ENCODE measurements around the gene DRAXIN.

DNA sequence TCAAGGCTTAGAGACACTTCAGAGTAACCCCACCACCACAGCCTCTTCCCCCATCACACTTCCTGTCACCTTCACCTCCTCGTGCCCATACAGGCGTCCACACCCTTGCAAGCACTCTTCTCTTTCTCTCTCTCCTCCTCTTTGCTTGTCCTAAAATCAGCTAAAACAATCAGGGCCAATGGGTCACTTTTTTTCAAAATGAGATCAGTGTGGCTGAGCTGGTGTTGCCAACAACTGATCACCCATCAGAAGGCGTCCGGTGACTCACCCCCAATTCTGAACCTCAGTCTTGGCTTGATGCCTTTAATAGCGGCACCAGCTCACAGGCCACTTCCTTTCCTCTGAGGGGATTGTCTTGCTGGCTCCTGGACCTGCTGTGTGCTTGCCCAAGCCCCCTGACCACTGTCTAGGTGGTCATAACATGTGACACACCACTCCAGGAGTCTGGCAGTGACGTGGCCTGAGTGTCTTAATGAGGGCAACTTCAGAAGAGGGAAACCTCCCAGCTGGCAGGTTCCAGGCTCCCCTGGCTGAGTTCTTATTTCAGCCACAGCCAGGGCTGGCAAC, 1.6 kb downstream of the DRAXIN start:
- TF ChIP-seq CTCF (IDR thresholded peaks at IDR 0.05) (no peak), POLR2A (IDR thresholded peaks at IDR 0.05) (no peak), EP300 (IDR thresholded peaks at IDR 0.05) (no peak)
